ENCODE data around the gene CFAP45.

Gene CFAP45

DNA sequence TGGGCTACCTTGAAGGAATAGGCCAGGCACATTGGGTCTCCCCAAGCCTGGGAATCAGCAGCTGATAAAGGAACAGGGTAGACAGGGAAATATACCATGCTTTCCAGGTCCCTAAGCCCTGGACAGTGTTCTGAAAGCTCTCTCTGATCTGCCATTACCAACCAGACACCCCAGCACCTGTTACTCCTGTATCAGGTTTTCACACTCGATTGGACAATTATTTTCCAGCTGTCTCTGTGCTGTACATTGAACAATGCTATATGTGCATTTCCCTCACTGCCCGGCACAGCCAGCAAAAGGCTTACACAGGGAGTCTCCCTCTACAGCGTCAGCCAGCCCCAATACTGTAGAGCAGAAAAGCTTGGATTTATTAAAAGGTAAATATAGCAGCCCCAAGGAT lies 4.7 kb downstream of the CFAP45 start:
- no peak overlapping the region for H3K4me3 ChIP-seq (ENCODE audit: low read depth, low read length)
- ChIA-PET POLR2A (interaction anchor here (1.0 kb wide), 1 partner anchor 30 kb away, joined by 4 read pairs; the partner anchor contains the start of gene TAGLN2), CTCF (interaction anchor here (1.0 to 15.3 kb wide), 11 partner anchors 13 to 734 kb away, joined by 3 to 1007 read pairs (median 57); partner anchors contain the start of genes DUSP23, FCRL6, SLAMF8 and TAGLN2)
- no peak for DNase-seq (ENCODE audit: low read depth, low spot score)
- TF ChIP-seq CTCF (IDR thresholded peaks at IDR 0.05; ENCODE audit: insufficient read depth, low read length, missing control alignments), result no peak

DNA sequence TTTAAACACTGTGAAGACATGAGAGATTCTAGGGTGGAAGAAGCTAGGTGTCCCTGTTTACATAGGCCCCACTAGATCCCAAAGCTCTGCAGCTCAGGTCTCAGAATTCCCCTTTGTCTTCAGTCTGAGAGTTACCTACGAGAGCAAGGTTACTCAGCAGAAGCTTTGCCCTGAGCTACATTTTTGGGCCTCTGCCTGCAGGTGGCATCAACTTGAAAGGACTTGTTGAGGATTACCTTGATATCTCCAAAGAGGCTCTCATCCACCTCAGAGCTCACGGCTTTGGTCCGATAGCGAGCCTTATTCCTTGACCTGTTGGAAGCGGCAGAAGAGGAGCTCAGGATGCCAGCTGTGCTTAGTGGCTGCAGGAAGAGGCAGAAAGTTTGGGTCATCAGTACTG lies 7.0 kb downstream of the CFAP45 start:
- POLR2A ChIA-PET, result interaction anchor here (1.0 kb wide), 1 partner anchor 11 kb away, joined by 3 read pairs; no protein-coding TSS in a partner anchor
- no peak for DNase-seq (ENCODE audit: low read depth, low spot score)
- CTCF ChIA-PET, result interaction anchor here (0.6 to 15.3 kb wide), 26 partner anchors 8 to 732 kb away, joined by 3 to 1007 read pairs (median 9); partner anchors contain the start of genes DUSP23, FCRL6, SLAMF8 and TAGLN2
- TF ChIP-seq CTCF (IDR thresholded peaks at IDR 0.05; ENCODE audit: insufficient read depth, low read length, missing control alignments), result no peak
- H3K4me3 ChIP-seq (ENCODE audit: low read depth, low read length), result no peak overlapping the region

DNA sequence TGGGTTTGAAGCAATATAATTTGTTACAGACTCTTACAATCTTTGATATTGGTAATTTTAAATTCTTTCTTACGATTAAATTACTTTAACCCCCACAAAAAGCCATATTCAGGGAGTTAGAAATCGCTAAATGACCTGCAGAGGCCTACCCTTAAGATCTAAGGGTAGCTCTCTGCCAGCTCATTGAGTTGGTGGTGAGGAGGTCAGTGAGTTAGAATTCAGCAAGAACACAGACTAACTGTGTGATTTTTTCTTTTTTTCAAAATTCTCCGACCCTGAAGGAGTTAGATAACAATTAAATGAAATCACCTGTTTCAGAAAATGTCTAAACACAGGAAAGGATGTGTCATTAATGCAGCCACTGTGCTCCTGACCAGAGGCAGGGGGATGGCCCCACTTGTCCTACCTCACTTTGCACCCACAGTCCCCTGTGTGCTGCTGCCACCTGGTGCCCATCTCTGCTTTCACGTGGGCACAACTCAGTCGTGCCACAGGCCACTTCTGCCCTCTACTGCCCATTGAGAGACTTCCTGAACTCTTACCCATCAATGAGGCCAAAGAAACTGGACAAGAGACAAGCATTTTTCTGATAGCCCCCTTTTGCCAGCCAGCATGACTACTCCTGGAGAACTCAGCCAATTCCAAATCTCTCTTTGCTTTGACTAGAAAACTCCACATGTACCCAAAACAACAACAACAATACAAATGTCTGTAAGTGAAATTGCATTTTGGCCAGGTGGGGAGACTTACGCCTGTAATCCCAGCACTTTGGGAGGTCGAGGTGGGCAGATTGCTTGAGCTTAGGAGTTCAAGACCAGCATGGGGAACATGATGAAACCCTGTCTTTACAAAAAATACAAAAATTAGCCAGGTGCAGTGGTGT lies 8.4 kb downstream of the CFAP45 start:
- peak; percentile 58 for DNase-seq (ENCODE audit: low read depth, low spot score)
- CTCF ChIA-PET, result interaction anchor here (0.7 to 15.3 kb wide), 50 partner anchors 9 to 758 kb away, joined by 3 to 1007 read pairs (median 6); partner anchors contain the start of genes CFAP45, DUSP23, FCRL6 and SLAMF8
- H3K4me3 ChIP-seq (ENCODE audit: low read depth, low read length), result no peak overlapping the region
- TF ChIP-seq CTCF (IDR thresholded peaks at IDR 0.05; ENCODE audit: insufficient read depth, low read length, missing control alignments), result peak; percentile 99
- POLR2A ChIA-PET, result no interaction called here

GRCh38 chr1:159890390-159890789 lies 9.6 kb downstream of the CFAP45 start:
- H3K4me3 ChIP-seq (ENCODE audit: low read depth, low read length), result no peak overlapping the region
- no peak for DNase-seq (ENCODE audit: low read depth, low spot score)
- CTCF ChIA-PET, result interaction anchor here (0.7 to 15.3 kb wide), 38 partner anchors 10 to 757 kb away, joined by 3 to 1007 read pairs (median 9); partner anchors contain the start of genes CFAP45, DUSP23, FCRL6 and SLAMF8
- POLR2A ChIA-PET, result interaction anchor here (0.7 to 2.0 kb wide), 5 partner anchors 33 to 91 kb away, joined by 3 to 8 read pairs (median 6); partner anchors contain the start of gene TAGLN2
- no peak for TF ChIP-seq CTCF (IDR thresholded peaks at IDR 0.05; ENCODE audit: insufficient read depth, low read length, missing control alignments)

- peak; percentile 80 for DNase-seq (ENCODE audit: low read depth, low spot score)
- CTCF ChIA-PET, result interaction anchor here (0.7 to 15.3 kb wide), 22 partner anchors 9 to 757 kb away, joined by 3 to 1007 read pairs (median 28); partner anchors contain the start of genes DUSP23, FCRL6, SLAMF8 and TAGLN2
- TF ChIP-seq CTCF (IDR thresholded peaks at IDR 0.05; ENCODE audit: insufficient read depth, low read length, missing control alignments), result no peak
- POLR2A ChIA-PET, result interaction anchor here (0.7 to 2.0 kb wide), 7 partner anchors 9 to 89 kb away, joined by 3 to 8 read pairs (median 5); partner anchors contain the start of gene TAGLN2
- H3K4me3 ChIP-seq (ENCODE audit: low read depth, low read length), result no peak overlapping the region
Measured at GRCh38 chr1:159889821-159890252, 10.1 kb downstream of the CFAP45 start.

All from AG04449 (cell line).